GM13977 (cell line): ENCODE data around the gene TPM3.

ENCODE experiments used
- DNase-seq: peaks from one replicate; pipeline ENCODE4 v3.0.0; 2012; ENCODE audit warnings: low spot score
- CTCF ChIP-seq: IDR thresholded peaks from 2 replicates; pipeline ENCODE4 v1.5.1; 2012; ENCODE audit warnings: mild to moderate bottlenecking, control low read depth; ENCODE audit not compliant: insufficient read depth; ENCODE audit errors: extremely low read depth, missing control alignments
- in situ Hi-C: fragments of 300-500 bp; cut with MboI; formaldehyde crosslinking; loops from one replicate; pipeline ENCODE4 v1.12.0; 2022; ENCODE audit warnings: low sequenced_read_pairs, low pct_unique_long_range_greater_than_20kb, mixed read lengths, inconsistent platforms; ENCODE audit not compliant: unreplicated experiment

TPM3 gene

DNA sequence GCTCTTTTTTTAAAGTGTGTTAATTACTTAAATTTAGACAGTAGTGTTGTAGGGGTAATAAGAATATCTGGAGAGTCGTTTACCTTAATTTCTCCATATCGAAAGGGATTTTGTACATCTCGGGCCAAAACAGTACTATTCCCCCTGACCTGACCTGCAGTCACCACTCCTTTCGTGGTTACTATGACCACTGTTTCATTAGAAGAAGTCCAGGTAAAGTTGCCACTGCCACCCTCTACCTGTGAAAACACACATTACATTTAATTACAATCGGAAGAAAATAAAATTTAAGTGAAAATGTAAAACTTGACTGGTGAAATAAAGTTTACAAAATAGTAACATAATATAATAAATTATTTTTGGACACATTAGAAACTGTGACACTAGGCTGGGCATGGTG lies 74.3 kb downstream of the TPM3 start:
- in situ Hi-C loops, result no loop called here
- no peak for DNase-seq

DNA sequence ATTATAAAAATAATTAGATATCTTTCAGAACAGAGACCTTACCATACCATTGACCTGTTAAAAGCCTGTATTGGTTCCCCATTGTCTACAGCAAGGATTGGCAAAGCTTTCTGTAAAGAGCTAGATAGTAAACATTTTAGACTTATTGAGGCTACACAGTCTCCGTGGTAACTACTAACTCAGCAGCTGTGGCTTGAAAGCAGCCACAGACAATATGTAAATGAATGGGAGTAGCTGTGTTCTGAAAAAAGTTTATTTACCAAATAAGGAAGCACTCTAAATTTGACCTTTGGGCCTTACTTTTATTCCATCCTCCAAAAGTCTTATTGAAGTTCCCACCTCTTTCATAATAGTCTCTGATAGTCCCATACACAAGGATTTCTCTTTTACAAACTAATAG lies 76.7 kb downstream of the TPM3 start:
- DNase-seq, result no peak
- no peak for TF ChIP-seq CTCF
- in situ Hi-C loops, result no loop called here

More for the DNA sequence above, 74.3 kb downstream of the TPM3 start:
- no peak for TF ChIP-seq CTCF
